Measurements from ENCODE around the gene SCYGR2.

GRCh38 chr2:227613272-227613660 is 14.6 kb downstream of the SCYGR2 start:
- TF ChIP-seq CTCF (conservative IDR thresholded peaks at IDR 0.05; ENCODE audit: low read length) (no peak), EZH2phosphoT487 (IDR thresholded peaks at IDR 0.05; ENCODE audit: borderline replicate concordance, low read depth, low read length) (no peak)

Data from OCI-LY7 (cell line).